Measurements from ENCODE around the gene ZNF79.

ZNF79 gene

DNA sequence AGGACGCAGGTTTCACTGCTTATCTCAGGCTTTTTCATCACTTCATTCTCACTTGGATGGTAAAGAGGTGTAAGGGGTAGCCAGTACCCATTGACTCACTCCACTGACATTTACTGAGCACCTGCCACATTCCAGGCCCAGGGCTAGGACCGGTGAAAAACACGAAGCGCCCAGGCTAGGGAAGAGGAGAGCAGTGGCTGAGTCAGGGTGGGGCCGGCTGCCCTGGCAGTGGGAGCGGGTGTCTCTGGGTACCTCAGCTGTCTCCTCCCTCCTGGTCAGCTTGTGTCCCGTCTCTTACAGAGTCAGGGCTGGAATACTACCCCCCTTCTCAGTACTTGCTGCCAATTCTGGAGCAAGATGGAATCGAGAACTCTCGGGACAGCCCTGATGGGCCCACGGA, 49.3 kb downstream of the ZNF79 start:
- no peak overlapping the region for H2AFZ ChIP-seq (ENCODE audit: low read length)
- H3K9ac ChIP-seq (ENCODE audit: low read depth, low read length, poor library complexity): no peak overlapping the region
- no peak overlapping the region for H3K18ac ChIP-seq (ENCODE audit: low read length)
- H2BK15ac ChIP-seq (ENCODE audit: low read length): no peak overlapping the region
- no peak overlapping the region for H3K27ac ChIP-seq (replicated peaks; ENCODE audit: low read length)
- H3K27me3 ChIP-seq (ENCODE audit: control insufficient read depth in 3 of 3, insufficient read depth in 3 of 3, low read depth in 1 of 3, low read length in 3 of 3): no peaks in the 10 kb centered on the region
- peak overlapping the region; percentile 61 for H2BK120ac ChIP-seq (ENCODE audit: low read depth, low read length)
- no peak for DNase-seq (ENCODE audit: low spot score)
- no CpG with 5 or more reads among the region's 10 CpGs for WGBS, 2 donors (ENCODE audit: extremely low coverage in 2 of 2, insufficient read length in 2 of 2, insufficient replicate concordance in 1 of 2)
- H2BK5ac ChIP-seq (ENCODE audit: low read length): no peak overlapping the region
- H3K4me1 ChIP-seq (ENCODE audit: control insufficient read depth in 2 of 2, insufficient read depth in 1 of 2, low read depth in 1 of 2, low read length in 2 of 2): no peaks in the 10 kb centered on the region
- no peak overlapping the region for H3K4me3 ChIP-seq (ENCODE audit: low read length in 2 of 2)
- H3K14ac ChIP-seq (ENCODE audit: low read length): no peak overlapping the region
- no peaks in the 10 kb centered on the region for H3K79me1 ChIP-seq (ENCODE audit: low read depth, low read length)
- H4K91ac ChIP-seq (ENCODE audit: low read depth, low read length, poor library complexity): no peak overlapping the region
- H3K36me3 ChIP-seq (replicated peaks in 1 of 2; ENCODE audit: control insufficient read depth in 2 of 2, insufficient read depth in 2 of 2, low read length in 2 of 2): peaks cover 6 to 13% of the 10 kb centered on the region in 2 donors
- H3K4ac ChIP-seq (ENCODE audit: low read length): no peak overlapping the region
- peak overlapping the region; percentile 43 for H4K8ac ChIP-seq (ENCODE audit: low read depth, low read length)
- no peaks in the 10 kb centered on the region for H3K9me3 ChIP-seq (replicated peaks in 1 of 2; ENCODE audit: control insufficient read depth in 2 of 2, insufficient read depth in 1 of 2, low read depth in 1 of 2, low read length in 2 of 2)
- no peak overlapping the region for H3K23ac ChIP-seq (ENCODE audit: low read depth, low read length, poor library complexity)
- H3K4me2 ChIP-seq (ENCODE audit: insufficient read depth, low read length, poor library complexity, severe bottlenecking): no peak overlapping the region
- H2AK5ac ChIP-seq (ENCODE audit: low read depth, low read length): no peak overlapping the region
- no peak overlapping the region for H2BK12ac ChIP-seq (ENCODE audit: low read length)

DNA sequence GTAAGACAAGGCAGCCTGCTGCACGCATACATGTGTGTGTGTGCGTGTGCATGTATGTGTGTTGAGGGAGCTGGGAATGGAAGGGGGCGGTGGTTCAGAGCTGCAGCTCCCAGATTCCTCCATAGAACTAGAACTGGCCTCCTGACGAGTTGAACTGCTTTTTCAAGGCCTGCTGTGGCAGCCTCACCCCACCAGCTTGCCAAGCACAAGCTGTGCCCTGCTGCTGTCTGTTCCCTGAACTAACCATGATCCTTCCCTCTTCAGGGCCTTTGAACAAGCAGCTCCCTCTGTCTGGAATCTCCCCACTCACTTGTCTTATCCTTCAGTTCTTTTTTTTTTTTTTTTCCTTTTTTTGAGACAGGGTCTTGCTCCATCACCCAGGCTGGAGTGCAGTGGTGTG, 49.8 kb downstream of the ZNF79 start:
- Histone ChIP-seq H2BK15ac (ENCODE audit: low read length) (no peak overlapping the region), H2BK12ac (ENCODE audit: low read length) (no peak overlapping the region), H3K4ac (ENCODE audit: low read length) (no peak overlapping the region), H3K4me1 (ENCODE audit: control insufficient read depth in 2 of 2, insufficient read depth in 1 of 2, low read depth in 1 of 2, low read length in 2 of 2) (no peaks in the 10 kb centered on the region), H2BK5ac (ENCODE audit: low read length) (no peak overlapping the region), H3K18ac (ENCODE audit: low read length) (no peak overlapping the region), H3K23ac (ENCODE audit: low read depth, low read length, poor library complexity) (no peak overlapping the region), H3K36me3 (replicated peaks in 1 of 2; ENCODE audit: control insufficient read depth in 2 of 2, insufficient read depth in 2 of 2, low read length in 2 of 2) (peaks cover 8 to 17% of the 10 kb centered on the region in 2 donors), H2AFZ (ENCODE audit: low read length) (no peak overlapping the region), H2AK5ac (ENCODE audit: low read depth, low read length) (no peak overlapping the region), H2BK120ac (ENCODE audit: low read depth, low read length) (peak overlapping the region; percentile 61), H4K8ac (ENCODE audit: low read depth, low read length) (peak overlapping the region; percentile 43), H3K14ac (ENCODE audit: low read length) (no peak overlapping the region), H3K9me3 (replicated peaks in 1 of 2; ENCODE audit: control insufficient read depth in 2 of 2, insufficient read depth in 1 of 2, low read depth in 1 of 2, low read length in 2 of 2) (no peaks in the 10 kb centered on the region), H3K79me1 (ENCODE audit: low read depth, low read length) (no peaks in the 10 kb centered on the region), H3K27ac (replicated peaks; ENCODE audit: low read length) (no peak overlapping the region), H3K4me2 (ENCODE audit: insufficient read depth, low read length, poor library complexity, severe bottlenecking) (no peak overlapping the region), H3K4me3 (ENCODE audit: low read length in 2 of 2) (no peak overlapping the region), H4K91ac (ENCODE audit: low read depth, low read length, poor library complexity) (no peak overlapping the region), H3K9ac (ENCODE audit: low read depth, low read length, poor library complexity) (no peak overlapping the region), H3K27me3 (ENCODE audit: control insufficient read depth in 3 of 3, insufficient read depth in 3 of 3, low read depth in 1 of 3, low read length in 3 of 3) (no peaks in the 10 kb centered on the region)
- DNase-seq (ENCODE audit: low spot score): no peak
- no CpG with 5 or more reads among the region's 4 CpGs for WGBS, 2 donors (ENCODE audit: extremely low coverage in 2 of 2, insufficient read length in 2 of 2, insufficient replicate concordance in 1 of 2)

DNA sequence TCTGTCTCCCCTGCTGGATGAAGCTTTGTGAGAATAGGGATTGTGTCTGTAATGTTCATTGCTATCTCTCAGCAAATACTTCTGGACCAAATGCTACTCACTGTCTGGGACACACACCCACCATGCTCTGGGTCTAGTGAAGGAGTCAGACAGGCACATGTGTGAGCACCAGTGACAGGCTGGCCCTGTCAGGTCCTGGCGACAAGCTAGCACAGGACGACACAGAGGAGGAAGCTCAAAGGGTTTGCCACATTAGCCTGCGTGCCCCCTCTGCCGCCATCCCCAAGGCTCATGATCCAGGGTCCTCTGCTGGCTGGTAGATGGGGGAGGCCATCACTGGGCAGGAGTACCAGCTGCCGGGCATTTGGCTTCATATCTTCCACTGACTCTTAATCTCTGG, 50.4 kb downstream of the ZNF79 start:
- Histone ChIP-seq H3K14ac (ENCODE audit: low read length) (no peak overlapping the region), H3K9me3 (replicated peaks in 1 of 2; ENCODE audit: control insufficient read depth in 2 of 2, insufficient read depth in 1 of 2, low read depth in 1 of 2, low read length in 2 of 2) (no peaks in the 10 kb centered on the region), H3K9ac (ENCODE audit: low read depth, low read length, poor library complexity) (peak overlapping the region; percentile 84), H3K36me3 (replicated peaks in 1 of 2; ENCODE audit: control insufficient read depth in 2 of 2, insufficient read depth in 2 of 2, low read length in 2 of 2) (peaks cover 10 to 23% of the 10 kb centered on the region in 2 donors), H3K27me3 (ENCODE audit: control insufficient read depth in 3 of 3, insufficient read depth in 3 of 3, low read depth in 1 of 3, low read length in 3 of 3) (no peaks in the 10 kb centered on the region), H3K23ac (ENCODE audit: low read depth, low read length, poor library complexity) (no peak overlapping the region), H2BK12ac (ENCODE audit: low read length) (no peak overlapping the region), H2BK5ac (ENCODE audit: low read length) (no peak overlapping the region), H3K4me2 (ENCODE audit: insufficient read depth, low read length, poor library complexity, severe bottlenecking) (no peak overlapping the region), H3K27ac (replicated peaks; ENCODE audit: low read length) (no peak overlapping the region), H3K18ac (ENCODE audit: low read length) (no peak overlapping the region), H2AK5ac (ENCODE audit: low read depth, low read length) (no peak overlapping the region), H4K8ac (ENCODE audit: low read depth, low read length) (no peak overlapping the region), H3K4ac (ENCODE audit: low read length) (no peak overlapping the region), H2BK120ac (ENCODE audit: low read depth, low read length) (no peak overlapping the region), H2AFZ (ENCODE audit: low read length) (no peak overlapping the region), H3K79me1 (ENCODE audit: low read depth, low read length) (no peaks in the 10 kb centered on the region), H3K4me3 (ENCODE audit: low read length in 2 of 2) (no peak overlapping the region), H4K91ac (ENCODE audit: low read depth, low read length, poor library complexity) (no peak overlapping the region), H3K4me1 (ENCODE audit: control insufficient read depth in 2 of 2, insufficient read depth in 1 of 2, low read depth in 1 of 2, low read length in 2 of 2) (no peaks in the 10 kb centered on the region), H2BK15ac (ENCODE audit: low read length) (no peak overlapping the region)
- no CpG with 5 or more reads among the region's 5 CpGs for WGBS, 2 donors (ENCODE audit: extremely low coverage in 2 of 2, insufficient read length in 2 of 2, insufficient replicate concordance in 1 of 2)
- no peak for DNase-seq (ENCODE audit: low spot score)

DNA sequence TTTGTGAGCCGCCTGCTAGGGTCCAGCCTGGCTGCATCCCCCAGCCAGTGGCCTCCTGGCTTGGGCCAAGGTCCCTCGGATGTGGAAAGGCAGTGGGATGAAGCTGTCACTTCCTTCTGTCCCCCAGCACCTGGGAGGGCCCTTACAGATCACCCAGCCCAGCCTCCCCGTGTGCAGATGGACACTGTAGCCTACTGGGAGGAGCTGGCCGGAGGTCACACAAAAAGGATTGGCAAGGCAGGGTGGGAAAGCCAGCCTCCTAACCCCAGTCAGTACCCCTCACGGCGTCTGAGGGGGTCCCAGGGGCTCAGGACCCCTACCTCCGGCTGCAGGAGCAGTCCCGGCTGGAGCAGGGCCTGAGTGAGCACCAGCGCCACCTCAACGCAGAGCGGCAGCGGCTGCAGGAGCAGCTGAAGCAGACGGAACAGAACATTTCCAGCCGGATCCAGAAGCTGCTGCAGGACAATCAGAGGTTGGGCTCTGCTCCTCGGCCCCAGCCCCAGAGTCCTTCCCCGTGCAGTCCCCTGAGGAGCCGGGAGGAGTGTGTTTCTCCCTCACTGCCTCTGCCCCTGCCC, 55.4 kb downstream of the ZNF79 start:
- H4K91ac ChIP-seq (ENCODE audit: low read depth, low read length, poor library complexity): no peak overlapping the region
- no peak overlapping the region for H3K4me2 ChIP-seq (ENCODE audit: insufficient read depth, low read length, poor library complexity, severe bottlenecking)
- no peak overlapping the region for H3K23ac ChIP-seq (ENCODE audit: low read depth, low read length, poor library complexity)

More for the DNA sequence above, 55.4 kb downstream of the ZNF79 start:
- no peaks in the 10 kb centered on the region for H3K79me1 ChIP-seq (ENCODE audit: low read depth, low read length)
- no peak overlapping the region for H2AK5ac ChIP-seq (ENCODE audit: low read depth, low read length)
- no peak overlapping the region for H4K8ac ChIP-seq (ENCODE audit: low read depth, low read length)
- H3K14ac ChIP-seq (ENCODE audit: low read length): no peak overlapping the region
- H3K9me3 ChIP-seq (replicated peaks in 1 of 2; ENCODE audit: control insufficient read depth in 2 of 2, insufficient read depth in 1 of 2, low read depth in 1 of 2, low read length in 2 of 2): no peaks in the 10 kb centered on the region
- no peak overlapping the region for H2BK15ac ChIP-seq (ENCODE audit: low read length)
- no peak overlapping the region for H3K4ac ChIP-seq (ENCODE audit: low read length)
- no peaks in the 10 kb centered on the region for H3K4me1 ChIP-seq (ENCODE audit: control insufficient read depth in 2 of 2, insufficient read depth in 1 of 2, low read depth in 1 of 2, low read length in 2 of 2)
- no peak overlapping the region for H3K18ac ChIP-seq (ENCODE audit: low read length)
- no peaks in the 10 kb centered on the region for H3K27me3 ChIP-seq (ENCODE audit: control insufficient read depth in 3 of 3, insufficient read depth in 3 of 3, low read depth in 1 of 3, low read length in 3 of 3)
- H2BK12ac ChIP-seq (ENCODE audit: low read length): no peak overlapping the region
- H2BK5ac ChIP-seq (ENCODE audit: low read length): peak overlapping the region; percentile 39
- H3K4me3 ChIP-seq (ENCODE audit: low read length in 2 of 2): no peak overlapping the region
- no peak overlapping the region for H2BK120ac ChIP-seq (ENCODE audit: low read depth, low read length)
- peaks cover 9 to 40% of the 10 kb centered on the region in 2 donors for H3K36me3 ChIP-seq (replicated peaks in 1 of 2; ENCODE audit: control insufficient read depth in 2 of 2, insufficient read depth in 2 of 2, low read length in 2 of 2)
- peak overlapping the region; percentile 60 for H3K9ac ChIP-seq (ENCODE audit: low read depth, low read length, poor library complexity)
- H2AFZ ChIP-seq (ENCODE audit: low read length): no peak overlapping the region
- no peak for DNase-seq (ENCODE audit: low spot score)
- H3K27ac ChIP-seq (replicated peaks; ENCODE audit: low read length): no peak overlapping the region
- no CpG with 5 or more reads among the region's 17 CpGs for WGBS, 2 donors (ENCODE audit: extremely low coverage in 2 of 2, insufficient read length in 2 of 2, insufficient replicate concordance in 1 of 2)

Data from neuronal stem cell (in vitro differentiated cells).